C4-2B (cell line): Measurements from ENCODE around the gene IL33.

Experiments used
- CTCF ChIP-seq: fragments of 450-650 bp; conservative IDR thresholded peaks from 2 replicates; pipeline ENCODE4 v1.5.1; 2017; ENCODE audit warnings: mild to moderate bottlenecking
- ZFX ChIP-seq: fragments of 450-650 bp; IDR thresholded peaks from 2 replicates; pipeline ENCODE4 v1.6.1; 2017

DNA sequence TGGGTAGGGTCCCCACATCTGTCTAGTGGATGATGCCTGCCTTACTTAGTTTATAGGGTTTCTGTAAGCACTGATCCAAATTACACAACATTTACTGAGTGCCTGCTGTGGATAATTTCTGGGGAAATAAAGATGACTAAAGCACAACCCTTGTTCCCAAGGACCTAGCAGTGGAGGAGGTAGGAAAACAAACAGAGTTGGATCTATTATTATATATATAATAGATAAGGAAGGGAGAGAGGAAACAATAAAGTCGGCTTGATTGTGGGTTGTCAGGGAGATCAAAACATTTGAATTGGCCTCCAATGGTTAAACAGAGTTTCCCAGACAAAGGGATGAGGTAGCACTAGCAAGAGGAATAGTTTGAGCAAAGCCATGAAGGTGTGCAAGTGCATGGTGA lies 14.0 kb downstream of the IL33 start:
- no peak for TF ChIP-seq CTCF
- TF ChIP-seq ZFX = no peak
